Pulmonary artery endothelial cell (primary cell): ENCODE results near the gene KRTAP10-2. TPM values are rescaled to one million over a fixed set of nuclear protein-coding genes. Genes with fewer than 3 reads are reported as not detected.

Experiments used
- DNase-seq: peaks from one replicate; pipeline ENCODE4 v3.0.0-alpha.2; 2011; ENCODE audit warnings: low read depth, low spot score
- total RNA-seq: library from RNA; depleted of rRNA; stranded (reverse); fragments of >200 nt; gene quantifications from 2 replicates; pipeline ENCODE4 v1.2.3, GENCODE V29; 2014

The KRTAP10-2 gene
- total RNA-seq, 1 donor from 2014 or later: not detected

GRCh38 chr21:44540741-44541288, 10.5 kb downstream of the KRTAP10-2 start:
- no peak for DNase-seq

DNA sequence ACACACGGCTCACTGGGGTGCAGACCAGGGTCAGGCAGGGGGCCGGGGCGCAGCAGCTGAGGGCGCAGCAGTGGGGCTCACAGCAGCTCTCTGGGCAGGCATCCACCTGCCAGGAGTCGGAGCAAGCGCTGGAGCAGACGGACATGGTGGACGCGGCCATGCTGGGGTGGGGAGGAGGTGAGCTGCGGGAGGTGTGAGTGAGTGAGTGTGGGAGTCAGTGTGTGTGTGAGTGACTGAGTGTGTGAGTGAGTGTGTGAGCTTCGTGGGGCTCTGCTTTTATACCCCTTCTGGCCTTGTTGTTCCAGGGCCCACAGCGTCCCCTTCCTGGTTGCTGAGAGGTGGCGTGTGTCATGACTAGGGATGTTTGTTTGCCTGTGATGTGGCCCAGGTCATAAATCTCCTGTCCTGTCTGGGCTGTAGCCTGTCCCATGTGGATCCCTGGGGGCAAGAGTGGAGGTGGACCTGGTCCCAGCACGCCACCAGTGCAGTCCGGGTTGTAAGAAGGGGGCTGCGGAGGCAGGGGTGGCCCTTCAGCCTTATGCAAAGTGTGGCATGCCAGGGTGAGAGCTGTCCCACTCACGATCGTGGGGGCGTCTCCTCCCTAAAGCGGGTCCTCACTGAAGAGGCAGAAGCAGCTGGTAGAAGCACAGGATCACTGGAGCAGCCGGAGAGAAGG, 11.2 kb downstream of the KRTAP10-2 start, which contains the start of gene KRTAP10-1:
Gene KRTAP10-1 (minus strand): TSS at position 205 of the 676 bp plus-strand sequence. CDS start 45 bp downstream, at position 160.
- DNase-seq: no peak

GRCh38 chr21:44539046-44539445, 12.3 kb downstream of the KRTAP10-2 start:
- no peak for DNase-seq

- no peak for DNase-seq
Measured at GRCh38 chr21:44537930-44538911, 13.1 kb downstream of the KRTAP10-2 start.

DNA sequence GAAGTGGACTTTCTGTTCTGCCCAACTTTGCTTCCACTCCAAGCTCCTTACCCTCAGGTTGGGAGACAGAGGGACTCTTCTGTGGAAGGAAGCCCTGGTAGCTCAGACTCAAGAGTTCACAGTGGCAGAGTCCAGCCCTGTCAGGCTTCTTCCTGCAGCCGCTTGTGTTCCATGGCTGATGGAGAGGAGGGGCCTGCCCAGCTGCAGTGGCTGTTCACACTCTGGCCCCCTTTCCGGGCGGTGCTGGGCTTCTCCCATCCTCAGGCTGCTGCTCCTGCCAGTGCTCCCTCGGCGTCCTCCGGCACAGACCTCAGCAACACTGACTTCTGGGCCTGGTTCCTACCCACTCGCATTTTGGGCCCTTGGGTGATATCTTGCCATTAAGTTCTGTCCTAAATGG, 15.3 kb downstream of the KRTAP10-2 start:
- DNase-seq: no peak

GRCh38 chr21:44534688-44535087, 16.6 kb downstream of the KRTAP10-2 start:
- DNase-seq: no peak

GRCh38 chr21:44533891-44534627, 17.2 kb downstream of the KRTAP10-2 start:
- DNase-seq: no peak

GRCh38 chr21:44533121-44533890, 18.0 kb downstream of the KRTAP10-2 start:
- no peak for DNase-seq

GRCh38 chr21:44532712-44533111, 18.6 kb downstream of the KRTAP10-2 start:
- no peak for DNase-seq

- no peak for DNase-seq
Measured at GRCh38 chr21:44531606-44532564, 19.4 kb downstream of the KRTAP10-2 start.

- no peak for DNase-seq
Measured at GRCh38 chr21:44530903-44531605, 20.3 kb downstream of the KRTAP10-2 start.

GRCh38 chr21:44530221-44530902, 20.9 kb downstream of the KRTAP10-2 start:
- DNase-seq: no peak

- no peak for DNase-seq
Measured at GRCh38 chr21:44529503-44530125, 21.7 kb downstream of the KRTAP10-2 start.

- DNase-seq: no peak
Measured at GRCh38 chr21:44529011-44529421, 22.3 kb downstream of the KRTAP10-2 start.

GRCh38 chr21:44528634-44528995, 22.7 kb downstream of the KRTAP10-2 start:
- no peak for DNase-seq

GRCh38 chr21:44527983-44528633, 23.2 kb downstream of the KRTAP10-2 start:
- DNase-seq: no peak
